Progenitor cell of endocrine pancreas (in vitro differentiated cells): ENCODE measurements around the gene RASA3. TPM values are rescaled to one million over a fixed set of nuclear protein-coding genes. Genes with fewer than 3 reads are reported as not detected.
"Not testable (repeated sequence)": the region's sequence is repeated elsewhere in the genome, so short reads cannot be mapped to it uniquely, and the experiment has no call there.

Experiments
- DNase-seq: peaks from one replicate; pipeline ENCODE4 v3.0.0; 2021; ENCODE audit warnings: low spot score; ENCODE audit not compliant: unreplicated experiment
- H3K27ac Mint-ChIP-seq: 2 replicates; pipeline ENCODE4 v1.8.0; 2021; ENCODE audit warnings: mild to moderate bottlenecking, moderate library complexity, mixed read lengths
- H3K27me3 Mint-ChIP-seq: 2 replicates; pipeline ENCODE4 v1.8.0; 2021; ENCODE audit warnings: mixed read lengths
- H3K36me3 Mint-ChIP-seq: 2 replicates; pipeline ENCODE4 v1.8.0; 2022; ENCODE audit warnings: mixed read lengths; ENCODE audit not compliant: insufficient read depth
- H3K4me1 Mint-ChIP-seq: 2 replicates; pipeline ENCODE4 v1.8.0; 2021; ENCODE audit warnings: low read depth, mixed read lengths
- H3K4me3 Mint-ChIP-seq: 2 replicates; pipeline ENCODE4 v1.8.0; 2021; ENCODE audit warnings: low read depth, mild to moderate bottlenecking, moderate library complexity, mixed read lengths
- H3K9me3 Mint-ChIP-seq: 2 replicates; pipeline ENCODE4 v1.8.0; 2021; ENCODE audit warnings: low read depth, mixed read lengths
- CTCF ChIP-seq: fragments of 200-600 bp; sonication (generic); IDR thresholded peaks from one replicate; pipeline ENCODE4 v1.5.0; 2021; ENCODE audit warnings: antibody characterized with exemption, mild to moderate bottlenecking; ENCODE audit not compliant: unreplicated experiment
- total RNA-seq: library from RNA; stranded (reverse); gene quantifications from 2 replicates; pipeline ENCODE4 v1.2.1, GENCODE V29; 2021

RASA3 gene
- total RNA-seq, 1 donor from 2014 or later: 6.3 TPM

- peaks cover 25% of the 10 kb centered on the region for H3K4me1 Mint-ChIP-seq
- peaks cover 6% of the 10 kb centered on the region for H3K27me3 Mint-ChIP-seq
- no peak overlapping the region for H3K27ac Mint-ChIP-seq
- H3K4me3 Mint-ChIP-seq: no peak overlapping the region
- DNase-seq: no peak
- no peak for TF ChIP-seq CTCF
- no peaks in the 10 kb centered on the region for H3K9me3 Mint-ChIP-seq
- no peaks in the 10 kb centered on the region for H3K36me3 Mint-ChIP-seq
These were observed 18.3 kb downstream of the RASA3 start for GRCh38 chr13:114114006-114114640.

- not testable (repeated sequence) for H3K9me3 Mint-ChIP-seq, H3K27ac Mint-ChIP-seq, DNase-seq, H3K36me3 Mint-ChIP-seq, H3K4me3 Mint-ChIP-seq, H3K27me3 Mint-ChIP-seq
- H3K4me1 Mint-ChIP-seq: peaks cover 19% of the 10 kb centered on the region
These were observed 19.0 kb downstream of the RASA3 start for GRCh38 chr13:114113395-114113794.

GRCh38 chr13:114112826-114113322, 19.5 kb downstream of the RASA3 start:
- H3K36me3 Mint-ChIP-seq: no peaks in the 10 kb centered on the region
- H3K27me3 Mint-ChIP-seq: peaks cover 6% of the 10 kb centered on the region
- H3K4me3 Mint-ChIP-seq: no peak overlapping the region
- peaks cover 17% of the 10 kb centered on the region for H3K4me1 Mint-ChIP-seq
- no peaks in the 10 kb centered on the region for H3K9me3 Mint-ChIP-seq
- DNase-seq: no peak
- no peak overlapping the region for H3K27ac Mint-ChIP-seq
- TF ChIP-seq CTCF: peak; percentile 34

- Mint-ChIP-seq H3K27me3 (peaks cover 6% of the 10 kb centered on the region), H3K27ac (no peak overlapping the region), H3K4me1 (peaks cover 17% of the 10 kb centered on the region), H3K4me3 (no peak overlapping the region), H3K9me3 (no peaks in the 10 kb centered on the region), H3K36me3 (no peaks in the 10 kb centered on the region)
- no peak for TF ChIP-seq CTCF
- no peak for DNase-seq
These were observed 20.1 kb downstream of the RASA3 start for GRCh38 chr13:114112231-114112825.

GRCh38 chr13:114111577-114111976, 20.8 kb downstream of the RASA3 start:
- Mint-ChIP-seq H3K4me3 (no peak overlapping the region), H3K27ac (no peak overlapping the region), H3K4me1 (peaks cover 17% of the 10 kb centered on the region)

GRCh38 chr13:114110830-114111189, 21.6 kb downstream of the RASA3 start:
- H3K4me1 Mint-ChIP-seq: peaks cover 17% of the 10 kb centered on the region
- not testable (repeated sequence) for H3K27me3 Mint-ChIP-seq, H3K36me3 Mint-ChIP-seq, DNase-seq, H3K27ac Mint-ChIP-seq, H3K9me3 Mint-ChIP-seq, H3K4me3 Mint-ChIP-seq

More at GRCh38 chr13:114111577-114111976, 20.8 kb downstream of the RASA3 start:
- no peak for TF ChIP-seq CTCF
- Mint-ChIP-seq H3K9me3 (no peaks in the 10 kb centered on the region), H3K27me3 (peaks cover 6% of the 10 kb centered on the region), H3K36me3 (no peaks in the 10 kb centered on the region)
- no peak for DNase-seq
